ENCODE data around the gene NAPSA. TPM values are rescaled to one million over a fixed set of nuclear protein-coding genes. Genes with fewer than 3 reads are reported as not detected.

Gene NAPSA
- total RNA-seq, 3 donors from 2014 or later (not counting 1 experiment from before 2014, with no cell fraction given), result 0.94 to 1.3 (median 0.95) TPM

- Mint-ChIP-seq H3K36me3 (peaks cover 10% of the 10 kb centered on the region), H3K4me1 (peaks cover 13 to 25% of the 10 kb centered on the region in 2 donors), H3K9me3 (peaks cover 0 to 3% of the 10 kb centered on the region in 2 donors), H3K27me3 (ENCODE audit: low read depth in 2 of 2) (peaks cover 18 to 47% of the 10 kb centered on the region in 2 donors), H3K4me3 (no peak overlapping the region), H3K27ac (no peak overlapping the region)
- Histone ChIP-seq H3K36me3 (ENCODE audit: control insufficient read depth, insufficient read depth, low read length) (no peaks in the 10 kb centered on the region), H3K27ac (ENCODE audit: low read length) (no peak overlapping the region), H3K9me3 (ENCODE audit: control insufficient read depth, insufficient read depth, low read length) (peaks cover 3% of the 10 kb centered on the region), H3K4me3 (ENCODE audit: low read length) (no peak overlapping the region), H3K4me1 (ENCODE audit: control insufficient read depth, insufficient read depth, low read length) (peaks cover 19% of the 10 kb centered on the region), H3K27me3 (ENCODE audit: control insufficient read depth, insufficient read depth, low read length) (peaks cover 26% of the 10 kb centered on the region)
- ATAC-seq, result no peak
- 95% methylated on average over 51 of the region's 55 CpGs for WGBS (ENCODE audit: insufficient coverage)
- no peak for TF ChIP-seq CTCF (IDR thresholded peaks at IDR 0.05)
- intact Hi-C loops (cut with micrococcal nuclease), result no loop called here
- DNase-seq, result no peak
Observed at GRCh38 chr19:50322931-50323781, 42.3 kb downstream of the NAPSA start.

GRCh38 chr19:50322234-50322633, 43.2 kb downstream of the NAPSA start:
- TF ChIP-seq CTCF (IDR thresholded peaks at IDR 0.05), result no peak
- Histone ChIP-seq H3K27me3 (ENCODE audit: control insufficient read depth, insufficient read depth, low read length) (peaks cover 19% of the 10 kb centered on the region), H3K27ac (ENCODE audit: low read length) (no peak overlapping the region), H3K4me1 (ENCODE audit: control insufficient read depth, insufficient read depth, low read length) (peaks cover 12% of the 10 kb centered on the region), H3K9me3 (ENCODE audit: control insufficient read depth, insufficient read depth, low read length) (peaks cover 3% of the 10 kb centered on the region), H3K4me3 (ENCODE audit: low read length) (no peak overlapping the region), H3K36me3 (ENCODE audit: control insufficient read depth, insufficient read depth, low read length) (no peaks in the 10 kb centered on the region)
- peaks cover 7 to 18% of the 10 kb centered on the region in 2 donors for H3K4me1 Mint-ChIP-seq
- no peak overlapping the region for H3K4me3 Mint-ChIP-seq
- ATAC-seq (no peak), DNase-seq (no peak)
- H3K27me3 Mint-ChIP-seq (ENCODE audit: low read depth in 2 of 2), result peaks cover 21 to 45% of the 10 kb centered on the region in 2 donors
- peaks cover 6% of the 10 kb centered on the region for H3K36me3 Mint-ChIP-seq
- peaks cover 0 to 3% of the 10 kb centered on the region in 2 donors for H3K9me3 Mint-ChIP-seq
- no peak overlapping the region for H3K27ac Mint-ChIP-seq
- 81% methylated on average over 12 of the region's 12 CpGs for WGBS (ENCODE audit: insufficient coverage)
- intact Hi-C loops (cut with micrococcal nuclease), result no loop called here

- Mint-ChIP-seq H3K9me3 (no peaks in the 10 kb centered on the region), H3K4me3 (no peak overlapping the region), H3K4me1 (peaks cover 3 to 14% of the 10 kb centered on the region in 2 donors), H3K36me3 (peaks cover 2% of the 10 kb centered on the region), H3K27ac (no peak overlapping the region), H3K27me3 (ENCODE audit: low read depth in 2 of 2) (peaks cover 17 to 41% of the 10 kb centered on the region in 2 donors)
- intact Hi-C loops (cut with micrococcal nuclease), result no loop called here
- no peak overlapping the region for H3K4me3 ChIP-seq (ENCODE audit: low read length)
- no peak for TF ChIP-seq CTCF (IDR thresholded peaks at IDR 0.05)
- DNase-seq (no peak), ATAC-seq (no peak)
- H3K9me3 ChIP-seq (ENCODE audit: control insufficient read depth, insufficient read depth, low read length), result peaks cover 3% of the 10 kb centered on the region
- H3K36me3 ChIP-seq (ENCODE audit: control insufficient read depth, insufficient read depth, low read length), result no peaks in the 10 kb centered on the region
- H3K27ac ChIP-seq (ENCODE audit: low read length), result no peak overlapping the region
- H3K4me1 ChIP-seq (ENCODE audit: control insufficient read depth, insufficient read depth, low read length), result peaks cover 10% of the 10 kb centered on the region
- WGBS (ENCODE audit: insufficient coverage), result 63% methylated on average over 4 of the region's 4 CpGs
- H3K27me3 ChIP-seq (ENCODE audit: control insufficient read depth, insufficient read depth, low read length), result peaks cover 15% of the 10 kb centered on the region
Observed at GRCh38 chr19:50321831-50322230, 43.6 kb downstream of the NAPSA start.

All from natural killer cell (primary cell).